ENCODE data around the gene PCBP3. TPM values are rescaled to one million over a fixed set of nuclear protein-coding genes. Genes with fewer than 3 reads are reported as not detected.

Gene PCBP3
- polyA plus RNA-seq, 1 donor = 0.89 TPM

DNA sequence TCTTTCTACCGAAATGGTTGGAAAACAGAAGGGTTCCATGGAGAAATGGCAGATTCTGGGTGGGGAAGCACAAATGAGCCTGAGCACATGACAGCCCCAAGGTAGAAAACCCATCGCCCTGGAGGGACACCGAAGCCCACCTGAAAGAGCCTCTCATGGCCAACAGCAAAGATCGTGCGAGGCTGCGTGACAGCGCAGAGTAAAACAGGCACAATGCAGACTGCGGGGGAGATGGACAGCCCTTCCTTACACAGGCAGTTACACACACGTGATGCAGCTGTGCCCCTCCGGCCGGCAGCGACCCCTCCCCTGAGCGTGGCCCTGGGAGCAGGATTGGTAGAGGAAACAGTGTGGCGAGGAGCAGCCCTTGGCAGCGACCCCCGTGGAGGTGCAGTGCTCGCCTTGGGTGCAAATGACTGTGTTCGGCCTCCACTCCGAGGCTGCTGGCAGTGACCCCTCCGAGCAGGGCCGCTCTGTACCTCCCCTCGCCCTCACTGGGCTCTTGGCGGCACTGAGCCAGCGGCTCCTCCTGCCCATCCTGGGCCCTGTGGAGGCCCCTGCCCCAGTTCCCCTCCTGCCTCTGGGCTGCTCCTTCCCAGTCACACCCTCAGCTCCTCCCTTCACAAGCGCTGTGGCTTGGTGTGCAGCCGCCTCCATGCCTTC lies 217.1 kb downstream of the PCBP3 start:
- no peak for DNase-seq (ENCODE audit: low read depth)

DNA sequence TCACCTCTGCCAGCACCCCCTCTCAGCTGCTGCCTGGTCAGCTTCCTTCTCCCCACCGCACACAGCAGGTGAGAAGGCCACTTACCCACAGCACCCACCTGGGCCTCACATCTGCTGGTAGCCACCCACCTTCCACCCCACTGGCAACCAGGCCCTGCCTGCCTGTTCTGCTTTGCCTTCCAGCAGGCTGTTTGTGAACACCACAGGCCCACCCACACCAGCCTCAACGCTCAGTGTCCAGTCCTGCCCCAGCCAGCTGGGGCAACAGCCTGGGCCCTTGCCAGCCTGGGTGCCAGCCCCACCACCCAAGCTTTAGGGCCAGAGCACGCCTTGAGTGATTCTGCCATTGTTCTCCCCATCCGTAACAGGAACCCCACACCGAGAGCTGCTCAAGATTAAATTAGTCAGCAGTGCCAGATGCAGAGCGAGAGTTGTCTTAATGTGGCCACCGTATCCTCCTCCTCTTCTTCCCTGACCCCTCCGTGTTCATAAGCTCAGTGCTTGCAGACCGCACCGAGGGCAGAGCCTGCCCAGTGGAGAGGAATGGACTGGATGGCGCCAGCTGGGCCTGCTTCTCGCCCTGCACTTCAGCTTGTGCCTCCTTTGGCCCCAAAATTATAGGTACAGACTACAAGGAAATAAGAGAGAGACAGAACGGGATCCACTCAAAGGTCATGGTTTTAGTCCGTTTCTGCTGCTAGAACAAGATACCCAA lies 217.8 kb downstream of the PCBP3 start:
- DNase-seq (ENCODE audit: low read depth) = no peak

DNA sequence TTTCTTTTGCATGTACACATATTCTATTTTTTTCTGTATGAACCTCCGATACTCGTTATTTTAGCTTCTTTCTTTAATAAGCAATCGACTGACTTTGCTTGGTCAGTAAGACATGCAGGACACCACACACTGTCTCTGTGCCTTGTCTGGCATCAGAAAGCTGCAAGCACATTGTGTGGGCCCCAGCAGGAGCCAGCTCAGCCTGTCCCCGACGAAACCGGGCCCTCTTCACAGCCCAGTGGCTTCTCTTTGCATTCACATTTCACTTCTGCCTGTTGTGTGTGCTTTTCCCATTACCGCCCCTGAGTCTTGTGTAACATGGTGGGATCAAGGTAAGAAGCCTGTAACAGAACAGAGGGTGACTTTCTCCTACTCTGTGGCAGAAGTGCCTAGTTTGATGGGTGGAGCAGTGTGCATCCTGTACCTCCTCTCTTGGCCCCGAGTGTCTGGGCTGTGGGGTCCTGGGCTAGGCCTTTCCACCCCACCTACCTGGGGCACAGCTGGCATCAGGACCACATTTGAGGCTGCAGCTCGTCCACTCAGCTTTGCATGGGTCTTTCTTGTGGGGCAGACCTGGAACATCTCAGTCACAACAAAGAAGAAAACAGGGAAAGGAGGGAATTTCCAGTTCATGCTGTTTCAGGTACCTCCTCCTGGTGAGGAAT lies 219.2 kb downstream of the PCBP3 start:
- DNase-seq (ENCODE audit: low read depth) = no peak

DNA sequence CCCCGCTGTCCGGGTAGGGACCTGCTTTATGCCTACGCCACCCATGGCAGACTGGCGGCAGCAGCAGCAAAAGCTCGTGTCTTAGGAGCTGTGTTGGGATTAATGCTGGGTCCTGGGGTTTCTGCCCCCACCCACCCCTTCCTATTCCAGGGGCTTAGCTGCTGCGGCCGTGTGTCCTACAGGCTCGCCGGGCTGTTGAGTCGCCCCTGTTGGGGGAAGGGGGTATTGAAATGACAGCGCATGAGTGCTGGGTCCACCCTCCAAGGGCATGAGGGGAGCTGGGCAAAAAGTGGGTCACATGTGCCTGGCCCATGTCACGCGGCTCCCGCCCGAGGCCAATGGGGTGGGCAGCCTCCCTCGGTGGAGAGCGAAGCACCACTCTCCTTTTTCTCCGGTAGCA lies 219.7 kb downstream of the PCBP3 start:
- no peak for DNase-seq (ENCODE audit: low read depth)

DNA sequence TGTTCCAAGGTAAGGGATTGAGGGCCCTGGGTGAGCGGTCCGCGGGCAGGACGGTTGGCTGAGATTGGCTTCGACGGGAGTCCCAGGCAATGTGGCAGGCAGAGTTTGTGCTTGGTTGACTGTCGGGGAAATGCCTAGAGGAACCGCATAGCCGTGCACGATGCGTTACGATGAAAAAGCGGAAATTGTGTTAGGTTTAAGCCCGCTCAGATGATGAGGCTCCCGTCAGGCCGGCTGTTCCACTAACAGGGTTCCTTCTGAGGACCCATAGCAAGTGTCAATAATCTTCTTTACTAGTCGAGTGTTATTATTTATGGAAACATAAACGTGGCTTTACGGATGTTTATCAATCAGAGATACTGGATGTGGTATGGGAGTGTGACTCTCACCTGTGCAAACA lies 220.2 kb downstream of the PCBP3 start:
- DNase-seq (ENCODE audit: low read depth) = no peak

DNA sequence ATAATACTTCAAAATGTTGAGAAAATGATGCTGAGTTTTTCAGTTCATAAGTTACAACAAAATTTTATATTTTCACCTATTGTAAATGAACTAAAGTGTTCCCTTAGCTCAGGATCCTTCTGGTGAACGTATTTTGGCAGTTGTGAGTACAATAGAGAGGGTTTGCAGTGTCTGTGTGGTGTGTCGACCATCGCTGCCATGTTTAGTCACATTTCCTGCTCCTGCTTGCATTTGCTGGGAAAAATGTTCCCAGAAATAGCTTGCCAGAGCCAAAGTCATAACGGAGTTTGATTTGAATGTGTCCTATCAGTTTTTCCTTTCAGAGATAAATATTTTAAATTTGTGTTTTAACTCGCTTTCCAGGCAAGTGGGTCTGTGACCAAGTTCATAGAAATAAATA lies 220.9 kb downstream of the PCBP3 start:
- DNase-seq (ENCODE audit: low read depth) = no peak

DNA sequence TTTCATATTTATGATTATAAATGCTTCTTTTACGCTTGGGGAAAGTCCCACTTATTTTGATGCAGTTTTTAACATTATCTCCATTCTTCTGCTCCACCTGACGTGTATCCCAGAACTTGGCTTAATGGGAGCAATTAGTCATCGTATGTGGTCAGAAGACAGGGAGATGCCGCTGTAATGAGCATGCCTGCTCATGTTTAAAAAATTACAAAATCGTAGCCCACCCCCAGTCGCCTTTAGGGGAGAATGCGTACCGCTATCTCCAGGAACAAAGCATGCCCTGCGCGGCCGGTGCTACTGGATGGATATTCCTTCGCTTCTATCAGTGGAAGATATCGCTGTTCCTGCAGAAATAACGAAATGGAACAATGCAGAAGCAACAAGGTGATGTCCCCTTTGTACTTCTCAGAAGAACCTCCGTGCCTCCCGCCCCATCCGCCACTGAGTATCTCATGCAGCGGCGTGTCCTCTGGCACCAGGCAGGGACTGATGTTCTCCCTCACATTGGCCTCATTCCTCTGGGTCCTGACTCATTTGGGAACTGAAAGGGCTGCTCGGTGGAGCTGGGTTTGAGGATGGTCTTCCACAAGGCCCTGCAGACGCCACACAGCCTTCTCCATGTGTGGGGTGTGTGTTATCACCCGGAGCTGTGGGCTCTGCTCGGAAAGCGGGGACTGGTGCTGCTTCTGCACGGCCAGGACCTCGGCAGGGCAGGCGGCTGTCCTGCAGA lies 221.7 kb downstream of the PCBP3 start:
- DNase-seq (ENCODE audit: low read depth) = no peak

DNA sequence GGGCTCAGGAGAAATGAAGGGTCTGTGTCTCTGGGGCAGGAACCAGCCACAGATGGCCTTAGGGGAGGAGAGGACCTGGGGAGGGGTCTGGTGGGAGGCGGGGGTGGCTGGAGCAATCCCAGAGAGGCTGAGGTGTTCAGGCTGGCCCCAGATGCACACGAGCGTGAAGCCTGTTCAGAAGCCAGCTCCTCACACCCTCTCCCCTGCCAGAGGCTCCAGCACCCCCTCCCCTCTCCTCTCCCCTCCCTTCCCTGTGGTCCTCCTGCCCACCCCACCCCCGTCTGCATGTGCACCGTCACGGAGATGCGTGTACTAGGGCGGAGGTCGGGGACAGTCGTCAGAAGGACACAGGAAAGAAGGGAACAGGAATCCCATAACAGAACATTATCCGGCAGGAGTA lies 223.0 kb downstream of the PCBP3 start:
- DNase-seq (ENCODE audit: low read depth) = no peak

DNA sequence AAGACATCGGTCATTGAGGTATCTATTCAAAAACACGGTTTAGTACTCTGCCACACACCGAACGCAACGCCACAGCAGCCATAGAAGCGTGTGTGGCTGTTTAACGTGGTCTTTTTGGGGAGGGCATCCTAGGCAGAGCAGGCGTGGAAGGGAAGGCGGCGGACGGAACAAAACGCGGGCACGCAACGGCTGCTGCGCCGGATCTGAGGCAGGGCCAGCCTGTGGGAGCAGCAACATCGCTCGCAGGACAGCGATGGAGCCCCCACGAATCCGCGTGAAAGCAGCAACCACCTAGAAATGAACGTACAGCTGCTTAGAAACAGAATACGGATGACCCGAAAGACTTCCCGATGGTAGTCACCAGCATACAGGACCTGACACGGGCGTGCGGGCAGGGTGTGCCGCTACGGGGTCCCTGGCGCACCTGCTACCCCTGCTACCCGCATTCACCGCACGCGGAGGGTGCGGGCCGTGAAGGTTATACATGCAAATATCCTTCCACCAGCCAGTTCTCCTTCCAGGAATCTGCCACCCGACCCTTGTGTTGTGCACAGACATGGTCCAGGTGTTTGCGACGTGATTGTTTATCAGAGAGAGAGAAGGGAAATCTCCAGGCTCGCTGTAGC lies 223.6 kb downstream of the PCBP3 start:
- no peak for DNase-seq (ENCODE audit: low read depth)

DNA sequence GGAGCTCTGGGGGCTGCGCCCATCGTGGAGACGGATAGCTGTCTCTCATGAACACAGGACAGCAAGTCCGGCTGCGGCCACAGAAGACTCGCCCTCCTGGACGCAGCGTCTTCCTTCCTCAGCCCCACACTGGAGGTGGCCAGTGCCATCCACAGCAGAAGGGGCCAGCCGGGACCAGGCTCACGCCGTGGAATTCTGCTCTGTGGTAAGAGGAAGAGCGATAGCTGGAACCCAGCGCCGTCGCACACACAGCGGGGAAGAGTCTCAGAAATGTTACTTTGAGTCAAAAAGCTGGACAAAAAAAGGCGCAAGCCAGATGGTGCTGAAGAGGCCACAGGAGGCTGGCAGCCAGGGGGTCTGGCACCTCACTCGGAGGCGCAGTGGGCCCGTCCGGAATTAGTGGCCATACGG lies 224.2 kb downstream of the PCBP3 start:
- no peak for DNase-seq (ENCODE audit: low read depth)

DNA sequence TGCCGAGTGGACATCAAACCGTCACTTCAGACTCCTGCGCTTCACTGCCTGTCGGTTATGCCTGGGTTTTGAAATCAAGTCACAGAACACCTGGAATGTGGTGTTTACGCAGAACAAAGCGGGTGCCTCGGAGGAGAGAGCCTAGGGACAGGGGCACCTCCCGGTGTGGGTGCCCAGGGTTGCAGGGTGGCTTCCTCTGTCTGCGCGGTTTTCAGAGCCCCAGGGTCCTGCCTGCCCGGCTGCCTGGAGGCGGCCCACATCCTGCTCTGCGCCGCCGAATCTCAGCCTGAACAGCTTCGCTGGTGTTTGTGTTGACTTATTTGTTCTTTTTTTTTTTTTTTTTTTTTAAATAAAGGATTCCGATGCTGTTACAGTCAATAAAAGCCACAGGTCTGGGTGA lies 224.6 kb downstream of the PCBP3 start:
- no peak for DNase-seq (ENCODE audit: low read depth)

DNA sequence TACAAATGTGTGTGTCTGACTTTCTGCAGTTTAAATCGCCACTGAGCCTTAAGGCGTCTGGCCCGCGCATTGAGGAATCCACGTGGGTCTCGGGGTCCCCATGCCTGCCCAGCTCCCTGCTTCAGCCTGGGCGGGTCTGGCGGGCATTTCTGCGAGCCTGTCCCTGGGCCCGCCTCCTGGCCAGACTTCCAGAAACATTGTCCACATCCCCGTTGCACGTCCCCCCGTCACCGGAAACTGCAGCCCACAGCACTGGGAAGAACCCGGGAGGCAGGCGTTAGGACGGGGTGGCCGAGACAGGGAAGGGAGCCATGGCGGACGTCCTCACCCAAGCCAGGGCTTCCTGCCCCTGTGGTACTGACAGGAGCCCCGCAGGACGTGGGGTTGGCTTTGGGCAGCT lies 225.0 kb downstream of the PCBP3 start:
- no peak for DNase-seq (ENCODE audit: low read depth)

DNA sequence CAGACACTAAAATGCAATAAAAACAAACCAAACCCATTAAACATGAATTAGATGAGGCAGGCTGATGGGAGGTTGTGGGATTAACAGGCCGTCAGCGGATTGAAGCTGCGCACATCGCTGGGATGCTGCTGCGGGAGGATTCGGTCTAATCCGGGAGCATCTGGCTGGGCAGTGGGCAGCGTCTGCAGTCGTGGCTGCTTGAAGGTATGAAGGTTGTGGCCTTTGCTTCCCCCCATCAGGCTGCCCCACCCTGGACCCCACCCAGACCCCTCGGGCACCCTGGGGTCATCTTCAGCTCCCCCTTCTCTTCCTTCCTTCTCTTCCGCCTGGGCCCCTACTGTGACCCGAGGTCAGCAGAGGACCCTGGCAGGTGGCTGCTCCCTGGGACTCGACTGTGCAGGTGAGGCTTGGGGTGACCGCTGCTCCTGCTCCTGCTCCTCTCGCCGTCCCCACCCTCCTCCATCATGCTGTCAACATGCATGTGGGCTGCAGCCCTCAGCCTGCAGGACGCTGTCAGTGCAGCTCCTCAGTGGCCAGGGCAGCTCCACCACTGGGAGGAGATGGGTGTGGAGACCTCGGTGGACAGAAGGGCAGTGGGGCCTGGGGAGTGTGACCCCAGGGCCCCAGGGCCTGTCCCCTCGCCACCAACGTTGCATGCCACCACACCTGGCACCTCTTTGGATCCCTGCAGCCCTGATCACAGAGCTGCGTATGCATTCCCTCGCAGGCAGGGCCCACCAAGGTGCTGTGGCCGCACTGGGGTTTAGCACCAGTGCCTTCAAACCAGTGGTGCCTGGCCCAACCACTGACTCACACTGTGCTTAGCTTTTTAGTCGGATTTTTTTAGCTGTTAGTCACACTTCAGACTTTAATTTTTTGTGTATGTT lies 225.8 kb downstream of the PCBP3 start:
- no peak for DNase-seq (ENCODE audit: low read depth)

DNA sequence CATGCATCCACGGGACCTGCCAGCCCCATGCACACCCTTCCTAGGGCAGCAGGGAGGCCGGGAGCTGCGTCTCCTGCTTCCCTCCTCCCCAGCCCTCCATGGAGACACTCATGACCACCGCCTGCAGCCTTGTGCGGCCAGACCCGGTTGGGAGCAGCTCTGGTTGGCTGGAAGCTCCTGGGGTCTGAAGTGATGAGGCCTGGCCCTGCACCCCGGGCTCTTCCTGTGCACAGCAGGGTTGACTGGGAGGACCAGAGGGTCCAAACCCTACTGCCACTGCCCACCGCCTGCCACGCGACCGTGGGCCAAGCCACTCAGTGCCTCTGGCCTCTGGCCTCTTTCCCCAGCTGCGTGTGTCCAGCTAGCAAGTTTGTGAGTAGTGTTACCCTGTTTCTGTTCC lies 226.9 kb downstream of the PCBP3 start:
- DNase-seq (ENCODE audit: low read depth) = no peak

DNA sequence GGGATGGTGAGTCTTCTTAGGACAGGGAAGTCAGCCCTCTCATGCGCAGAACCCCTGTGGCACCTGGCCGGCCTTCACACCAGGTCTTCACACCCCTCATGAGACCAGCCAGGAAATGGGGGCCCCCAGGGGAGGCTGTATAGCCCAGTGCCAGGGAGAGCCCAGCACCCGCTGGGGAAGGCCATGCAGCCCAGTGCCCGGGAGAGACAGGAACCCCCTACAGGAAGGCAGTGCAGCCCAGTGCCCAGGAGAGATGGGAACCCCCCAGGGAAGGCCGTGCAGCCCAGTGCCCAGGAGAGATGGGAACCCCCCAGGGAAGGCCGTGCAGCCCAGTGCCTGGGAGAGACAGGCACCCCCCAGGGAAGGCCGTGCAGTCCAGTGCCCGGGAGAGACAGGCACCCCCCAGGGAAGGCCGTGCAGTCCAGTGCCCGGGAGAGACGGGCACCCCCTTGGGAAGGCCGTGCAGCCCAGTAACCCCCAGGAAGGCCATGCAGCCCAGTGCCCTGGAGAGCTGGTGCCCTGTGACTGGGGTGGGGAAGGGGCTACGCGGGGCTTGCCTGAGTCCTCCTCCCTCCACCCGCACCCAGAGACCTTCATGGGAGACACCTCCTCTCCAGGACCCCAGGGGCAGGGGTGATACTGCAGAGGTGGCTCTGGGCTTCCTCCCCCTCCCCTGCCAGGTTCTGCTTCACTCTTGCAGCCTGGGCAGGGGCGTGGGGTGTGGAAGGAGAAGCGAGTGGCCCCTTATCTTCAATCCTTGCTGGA lies 227.5 kb downstream of the PCBP3 start:
- DNase-seq (ENCODE audit: low read depth) = no peak

DNA sequence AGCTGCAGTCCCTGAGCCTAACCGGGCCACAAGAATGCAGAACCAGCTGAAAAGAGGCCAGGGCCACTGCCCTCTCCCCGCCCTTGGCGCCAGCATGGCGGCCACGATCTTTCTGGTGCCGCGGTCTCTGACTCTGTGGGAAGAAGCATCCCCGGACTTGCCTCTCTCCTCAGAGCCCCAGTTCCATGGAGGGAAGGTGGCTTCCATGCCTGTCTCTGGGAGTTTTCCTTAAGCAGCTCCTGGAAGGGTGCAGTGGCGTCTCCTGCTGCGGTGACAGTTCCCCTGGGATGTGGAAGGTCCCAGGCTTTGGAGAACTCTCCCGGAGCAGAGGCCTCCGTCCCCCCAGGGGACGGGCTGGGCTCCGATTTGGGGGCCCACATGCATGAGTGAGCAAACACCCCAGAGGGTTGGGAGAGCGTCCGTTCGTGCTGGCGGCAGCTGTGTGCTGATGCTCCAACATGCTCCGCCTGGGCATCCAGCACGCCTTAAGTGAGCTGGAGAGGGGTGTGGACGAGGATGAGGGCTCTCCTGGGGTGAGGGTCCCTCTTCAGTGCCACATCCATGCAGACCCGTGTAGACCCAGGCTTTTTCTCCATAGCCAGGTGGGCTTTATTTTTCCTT lies 228.2 kb downstream of the PCBP3 start:
- DNase-seq (ENCODE audit: low read depth) = no peak

DNA sequence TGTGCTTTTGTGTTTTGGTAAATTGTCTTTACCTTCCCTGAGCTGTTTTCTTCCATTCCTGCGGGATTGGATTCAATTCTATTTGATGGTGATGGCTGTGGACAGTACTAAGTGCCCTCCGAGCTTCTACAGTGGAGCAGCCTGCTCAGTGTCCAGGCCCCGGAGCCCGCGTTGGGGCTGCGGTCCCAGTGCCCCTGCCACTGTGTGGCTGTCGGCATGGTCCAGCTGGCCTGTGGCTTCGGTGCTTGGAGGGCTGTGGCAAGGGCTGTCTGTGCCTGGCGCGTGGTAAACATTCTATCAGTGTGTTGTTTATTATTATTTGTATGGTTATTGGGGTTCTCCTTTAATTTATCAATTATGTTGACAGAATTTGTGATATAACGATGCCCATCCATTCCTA lies 228.9 kb downstream of the PCBP3 start:
- no peak for DNase-seq (ENCODE audit: low read depth)

DNA sequence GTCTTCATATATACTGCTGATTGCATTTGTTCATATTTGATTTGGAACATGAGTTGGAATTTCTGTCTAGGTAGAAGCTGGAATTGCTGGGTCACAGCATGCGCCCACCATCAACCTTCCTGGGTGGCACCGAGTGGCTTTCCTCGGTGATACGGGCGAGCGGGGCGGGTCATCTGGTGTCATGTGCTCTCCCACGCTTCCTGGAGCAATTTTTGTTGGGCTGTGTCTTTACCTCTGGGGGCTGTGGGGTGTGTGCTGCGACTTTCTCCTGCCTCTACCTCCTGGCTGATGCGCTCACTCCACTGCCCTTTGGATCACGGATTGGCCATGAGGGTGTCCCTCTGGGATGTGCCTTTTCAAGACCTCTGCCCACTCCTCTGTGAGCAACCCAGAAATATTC lies 229.4 kb downstream of the PCBP3 start:
- DNase-seq (ENCODE audit: low read depth) = no peak

DNA sequence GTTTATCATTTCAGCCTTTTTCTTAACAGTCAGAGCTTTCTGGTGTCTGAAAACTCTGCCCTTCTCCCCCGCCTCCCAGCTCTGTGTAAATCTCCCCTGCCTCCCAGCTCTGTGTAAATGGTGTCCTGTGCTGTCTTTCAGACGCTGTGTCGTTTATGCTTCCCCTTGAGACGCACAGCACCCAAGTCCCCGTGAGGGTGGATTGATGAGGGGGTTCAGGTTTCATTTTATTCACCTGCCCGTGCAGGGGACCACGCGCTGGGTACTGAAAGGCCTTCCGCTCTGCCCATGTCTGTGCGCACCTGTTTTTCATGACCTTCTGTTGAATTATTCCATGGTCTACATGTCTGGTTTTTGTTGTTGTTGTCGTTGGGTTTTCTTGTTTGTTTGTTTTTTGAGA lies 229.9 kb downstream of the PCBP3 start:
- DNase-seq (ENCODE audit: low read depth) = no peak

DNA sequence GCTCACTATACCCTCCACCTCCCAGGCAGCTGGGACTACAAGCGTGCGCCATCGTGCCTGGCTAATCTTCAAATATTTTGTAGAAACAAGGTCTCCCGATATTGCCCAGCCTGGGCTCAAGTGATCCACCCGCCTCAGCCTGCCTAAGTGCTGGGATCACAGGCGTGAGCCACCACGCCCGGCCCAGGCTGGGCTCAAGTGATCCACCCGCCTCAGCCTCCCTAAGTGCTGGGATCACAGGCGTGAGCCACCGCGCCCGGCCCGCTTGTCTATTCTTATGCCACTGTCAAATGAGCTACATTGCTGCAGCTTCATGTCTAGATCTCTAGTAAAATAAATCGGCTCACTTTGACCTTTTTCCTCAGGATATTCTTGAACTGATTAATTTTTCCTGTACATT lies 230.3 kb downstream of the PCBP3 start:
- no peak for DNase-seq (ENCODE audit: low read depth)

Data from forelimb muscle (tissue), 1 donor.